Activated CD8-positive, alpha-beta memory T cell treated with anti-CD3 and anti-CD28 coated beads, Interleukin-2, amount 50 U/mL, for 24 hours (primary cell): ENCODE data around the gene AIFM1.

ENCODE experiments used
- DNase-seq: peaks from one replicate; pipeline ENCODE4 v3.0.0-alpha.2; 2020; ENCODE audit errors: extremely low read depth

AIFM1 gene

GRCh38 chrX:130165703-130166502, at the start of gene AIFM1:
AIFM1 (minus strand) TSS chrX:130165841; CDS start chrX:130165656, 185 bp downstream.
- DNase-seq, result peak; percentile 66

GRCh38 chrX:130213376-130213775, 47.7 kb upstream of the AIFM1 start:
- no peak for DNase-seq

- DNase-seq, result no peak
These were observed 46.7 kb upstream of the AIFM1 start for GRCh38 chrX:130212371-130212770.

- DNase-seq, result no peak
These were observed 46.0 kb upstream of the AIFM1 start for GRCh38 chrX:130211415-130212186.

- no peak for DNase-seq
These were observed 39.0 kb upstream of the AIFM1 start for GRCh38 chrX:130204647-130205046.

- no peak for DNase-seq
These were observed 31.8 kb upstream of the AIFM1 start for GRCh38 chrX:130197464-130197863.

- DNase-seq, result no peak
These were observed 30.8 kb upstream of the AIFM1 start for GRCh38 chrX:130196466-130196865.

GRCh38 chrX:130190801-130191200, 25.2 kb upstream of the AIFM1 start:
- DNase-seq, result no peak

- no peak for DNase-seq
These were observed 21.0 kb upstream of the AIFM1 start for GRCh38 chrX:130186651-130187050.

- DNase-seq, result no peak
These were observed 19.2 kb upstream of the AIFM1 start for GRCh38 chrX:130184857-130185256.

- no peak for DNase-seq
These were observed 18.5 kb upstream of the AIFM1 start for GRCh38 chrX:130184168-130184567.

- no peak for DNase-seq
These were observed 14.1 kb upstream of the AIFM1 start for GRCh38 chrX:130179579-130180215.

GRCh38 chrX:130179170-130179569, 13.5 kb upstream of the AIFM1 start:
- DNase-seq, result no peak

GRCh38 chrX:130176942-130177341, 11.3 kb upstream of the AIFM1 start:
- no peak for DNase-seq

GRCh38 chrX:130176354-130176776, 10.7 kb upstream of the AIFM1 start:
- DNase-seq, result no peak

GRCh38 chrX:130174937-130175336, 9.3 kb upstream of the AIFM1 start:
- DNase-seq, result no peak

- no peak for DNase-seq
These were observed 8.5 kb upstream of the AIFM1 start for GRCh38 chrX:130174045-130174704.

- no peak for DNase-seq
These were observed 7.7 kb upstream of the AIFM1 start for GRCh38 chrX:130173190-130173895.

GRCh38 chrX:130172127-130172845, 6.6 kb upstream of the AIFM1 start:
- DNase-seq, result no peak

GRCh38 chrX:130171446-130172126, 5.9 kb upstream of the AIFM1 start, which contains the start of gene RAB33A:
RAB33A (plus strand) TSS chrX:130171962; CDS start chrX:130172063, 101 bp downstream.
- DNase-seq, result no peak
